Stimulated activated naive B cell treated with anti-CD40 and anti-IgM and Interleukin-4, amounts not matched to agents 10 μg/mL and 1 μg/mL and 100 μg/mL, for 72 hours (primary cell): ENCODE measurements around the gene ST7.

Experiments
- ATAC-seq, 2 donors: fragments of 150-1000 bp; cut with Tn5 transposase; replicated peaks; 2 replicates each; pipeline ENCODE4 v1.10.0; 2021; ENCODE audit warnings: moderate library complexity in 1 of 2
- DNase-seq: peaks from one replicate; pipeline ENCODE4 v3.0.0; 2021
- H3K27ac Mint-ChIP-seq: one replicate; pipeline ENCODE4 v1.8.0; 2022; ENCODE audit warnings: mild to moderate bottlenecking, mixed read lengths
- H3K27me3 Mint-ChIP-seq, 2 donors: one replicate each; pipeline ENCODE4 v1.8.0; 2022; ENCODE audit warnings: mixed read lengths in 2 of 2
- H3K36me3 Mint-ChIP-seq, 2 donors: one replicate each; pipeline ENCODE4 v1.8.0; 2022; ENCODE audit warnings: mixed read lengths in 2 of 2, mild to moderate bottlenecking in 1 of 2
- H3K4me1 Mint-ChIP-seq, 2 donors: one replicate each; pipeline ENCODE4 v1.8.0; 2022; ENCODE audit warnings: mixed read lengths in 2 of 2, mild to moderate bottlenecking in 1 of 2
- H3K4me3 Mint-ChIP-seq, 2 donors: one replicate each; pipeline ENCODE4 v1.8.0; 2022; ENCODE audit warnings: mild to moderate bottlenecking in 2 of 2, mixed read lengths in 2 of 2, moderate library complexity in 1 of 2
- H3K9me3 Mint-ChIP-seq, 2 donors: one replicate each; pipeline ENCODE4 v1.8.0; 2022; ENCODE audit warnings: mixed read lengths in 2 of 2, mild to moderate bottlenecking in 1 of 2

ST7 gene

DNA sequence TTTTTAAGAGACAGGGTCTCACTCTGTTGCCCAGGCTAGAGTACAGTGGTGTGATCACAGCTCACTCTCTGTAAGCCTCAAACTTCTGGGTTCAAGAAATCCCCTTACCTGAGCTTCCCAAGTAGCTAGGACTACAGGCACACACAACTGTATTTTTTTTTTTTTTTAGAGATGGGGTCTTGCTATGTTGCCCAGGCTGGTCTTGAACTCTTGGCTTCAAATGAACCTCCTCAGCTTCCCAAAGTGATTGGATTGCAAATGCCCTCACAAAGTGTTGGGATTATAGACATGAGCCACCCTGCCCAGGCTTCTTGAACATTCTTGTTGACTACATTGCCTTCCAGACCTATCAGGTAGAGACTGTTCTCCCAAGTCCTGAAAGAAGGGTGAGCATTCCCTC is 296.9 kb downstream of the ST7 start:
- DNase-seq (no peak), ATAC-seq (no peak)
- H3K4me3 Mint-ChIP-seq: no peak overlapping the region
- peaks cover 2 to 3% of the 10 kb centered on the region in 2 donors for H3K36me3 Mint-ChIP-seq
- no peak overlapping the region for H3K27ac Mint-ChIP-seq
- peaks cover 11% of the 10 kb centered on the region in 2 donors for H3K27me3 Mint-ChIP-seq
- H3K9me3 Mint-ChIP-seq: peaks cover 7 to 10% of the 10 kb centered on the region in 2 donors
- H3K4me1 Mint-ChIP-seq: peaks cover 10 to 11% of the 10 kb centered on the region in 2 donors

DNA sequence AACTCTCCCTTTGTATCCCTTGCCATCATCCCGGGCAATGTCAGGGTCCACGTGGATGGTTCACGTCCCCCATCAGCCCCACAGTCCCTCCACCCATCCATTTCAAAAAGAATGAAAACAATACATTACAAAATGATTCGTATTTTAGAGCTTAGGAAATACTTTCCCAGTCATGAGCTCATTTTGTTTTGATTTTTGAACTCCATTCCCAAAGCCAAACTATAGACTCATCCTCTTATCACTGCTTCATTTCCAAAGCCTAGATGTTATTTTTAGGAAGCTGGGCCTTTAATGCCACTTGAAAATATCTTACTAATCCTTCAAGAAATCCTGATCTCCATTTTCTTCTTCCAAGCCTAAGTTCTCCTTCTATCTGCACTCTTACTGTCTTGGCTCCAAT is 297.5 kb downstream of the ST7 start:
- no peak for DNase-seq
- Mint-ChIP-seq H3K4me3 (no peak overlapping the region), H3K27ac (no peak overlapping the region), H3K4me1 (peaks cover 10 to 11% of the 10 kb centered on the region in 2 donors), H3K36me3 (peaks cover 2 to 3% of the 10 kb centered on the region in 2 donors), H3K27me3 (peaks cover 11% of the 10 kb centered on the region in 2 donors), H3K9me3 (peaks cover 7% of the 10 kb centered on the region in 2 donors)
- no peak for ATAC-seq

DNA sequence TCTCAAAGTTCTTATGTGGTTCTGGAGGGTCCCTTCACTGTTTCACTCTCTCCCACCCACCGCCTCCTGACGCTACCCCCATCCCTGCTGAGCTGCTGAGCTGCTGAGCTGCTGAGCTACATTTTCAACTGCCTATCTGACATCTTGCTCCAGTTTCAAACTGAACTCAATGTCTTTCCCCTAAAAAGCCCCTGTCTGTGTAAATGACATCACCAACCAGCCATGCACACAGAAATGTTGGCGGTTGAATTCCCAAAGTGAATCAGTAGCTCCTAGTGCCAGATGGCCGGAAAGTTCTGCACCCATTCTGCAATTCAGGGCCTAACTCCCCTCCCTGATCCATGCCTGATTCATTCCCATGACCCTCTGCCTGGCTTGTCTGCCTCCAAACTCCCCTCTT is 298.4 kb downstream of the ST7 start:
- Mint-ChIP-seq H3K27ac (no peak overlapping the region), H3K36me3 (peaks cover 2 to 3% of the 10 kb centered on the region in 2 donors), H3K9me3 (peaks cover 6 to 7% of the 10 kb centered on the region in 2 donors), H3K27me3 (peaks cover 11% of the 10 kb centered on the region in 2 donors), H3K4me3 (no peak overlapping the region), H3K4me1 (peaks cover 10 to 11% of the 10 kb centered on the region in 2 donors)
- ATAC-seq: peak; percentile 24 to 79
- peak; percentile 5 for DNase-seq

DNA sequence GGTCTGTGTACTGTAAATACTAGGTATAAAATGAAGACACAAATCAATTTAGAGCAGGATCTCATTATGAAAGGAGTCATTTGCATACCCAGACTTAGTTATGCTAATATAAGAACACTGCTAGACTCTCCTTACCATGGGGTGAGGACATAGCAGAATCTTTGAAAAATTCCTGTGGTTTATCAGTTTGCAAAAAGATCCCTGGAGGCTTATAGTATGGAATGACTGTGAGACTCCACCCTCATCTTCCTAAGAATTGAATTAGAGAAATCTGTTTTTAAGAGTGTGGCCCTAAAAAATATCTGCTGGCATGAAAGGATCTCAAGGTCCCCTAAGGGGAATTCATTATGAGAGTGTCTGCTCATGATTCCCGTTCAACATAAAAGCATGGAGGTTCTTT is 306.3 kb downstream of the ST7 start:
- Mint-ChIP-seq H3K27ac (no peak overlapping the region), H3K36me3 (no peaks in the 10 kb centered on the region), H3K4me1 (no peaks in the 10 kb centered on the region), H3K27me3 (peaks cover 0 to 4% of the 10 kb centered on the region in 2 donors), H3K9me3 (peaks cover 0 to 10% of the 10 kb centered on the region in 2 donors), H3K4me3 (no peak overlapping the region)
- ATAC-seq (no peak), DNase-seq (no peak)

DNA sequence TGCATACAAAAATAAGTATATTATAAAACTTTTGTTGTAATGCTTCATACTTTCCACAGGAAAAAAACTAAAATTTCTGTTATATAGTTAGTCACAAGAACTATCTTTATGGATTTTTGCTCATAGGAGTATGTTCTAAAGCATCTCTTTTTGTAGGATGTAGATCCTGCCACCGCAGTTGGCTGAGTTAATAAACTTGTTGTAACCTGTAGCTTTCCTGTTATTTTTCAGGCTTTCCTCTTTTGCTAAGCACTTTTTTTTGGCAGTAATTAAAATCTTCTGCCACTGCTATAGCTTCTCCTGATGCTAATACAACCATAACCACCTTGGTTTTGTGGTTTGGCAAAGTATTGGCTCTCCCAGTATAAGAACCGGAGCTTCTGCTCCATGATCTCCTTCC is 309.2 kb downstream of the ST7 start:
- no peak overlapping the region for H3K4me3 Mint-ChIP-seq
- H3K27me3 Mint-ChIP-seq: peaks cover 0 to 4% of the 10 kb centered on the region in 2 donors
- H3K36me3 Mint-ChIP-seq: no peaks in the 10 kb centered on the region
- H3K4me1 Mint-ChIP-seq: no peaks in the 10 kb centered on the region
- no peak overlapping the region for H3K27ac Mint-ChIP-seq
- DNase-seq (no peak), ATAC-seq (no peak)
- peaks cover 1 to 7% of the 10 kb centered on the region in 2 donors for H3K9me3 Mint-ChIP-seq

DNA sequence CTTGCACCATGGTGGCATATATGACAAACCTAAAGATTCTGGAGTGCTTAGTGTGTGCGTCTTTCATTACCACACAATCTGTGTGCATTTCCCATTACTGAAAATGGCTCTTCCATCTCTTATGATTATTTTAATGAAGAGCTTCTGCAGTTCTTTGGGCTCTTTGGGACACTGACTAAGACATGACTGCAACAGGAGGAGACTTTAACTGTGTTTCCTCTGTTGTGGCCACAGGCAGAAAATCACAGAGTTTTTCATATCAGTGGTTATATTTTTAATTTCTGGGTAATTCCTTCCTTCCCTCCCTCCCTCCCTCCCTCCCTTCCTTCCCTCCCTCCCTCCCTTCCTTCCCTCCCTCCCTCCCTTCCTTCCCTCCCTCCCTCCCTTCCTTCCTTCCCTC is 311.4 kb downstream of the ST7 start:
- Mint-ChIP-seq H3K4me3 (no peak overlapping the region), H3K27ac (no peak overlapping the region), H3K36me3 (no peaks in the 10 kb centered on the region), H3K9me3 (peaks cover 2 to 7% of the 10 kb centered on the region in 2 donors), H3K4me1 (no peaks in the 10 kb centered on the region), H3K27me3 (peaks cover 0 to 4% of the 10 kb centered on the region in 2 donors)
- no peak for ATAC-seq
- DNase-seq: no peak

DNA sequence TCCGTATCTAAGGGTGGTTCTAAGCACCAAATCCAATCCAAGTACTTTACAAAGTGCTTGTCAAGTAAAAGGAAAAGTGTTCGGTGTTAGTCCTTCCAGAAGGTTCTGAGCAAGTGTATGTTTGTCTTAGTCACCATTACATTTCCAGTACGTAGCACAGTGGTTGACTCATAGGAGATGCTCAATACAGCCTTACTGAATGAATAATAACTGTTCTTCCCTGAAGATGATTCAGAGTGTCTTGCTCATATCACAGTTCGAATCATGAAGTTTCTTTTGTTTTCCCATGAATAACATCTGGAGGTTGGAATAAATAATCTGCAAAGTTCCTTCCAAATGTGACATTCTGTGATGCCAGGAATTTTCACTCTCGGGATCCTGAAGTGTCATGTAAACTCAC is 316.1 kb downstream of the ST7 start:
- no peaks in the 10 kb centered on the region for H3K27me3 Mint-ChIP-seq
- ATAC-seq: no peak
- no peaks in the 10 kb centered on the region for H3K4me1 Mint-ChIP-seq
- H3K27ac Mint-ChIP-seq: no peak overlapping the region
- no peak overlapping the region for H3K4me3 Mint-ChIP-seq
- no peak for DNase-seq
- H3K36me3 Mint-ChIP-seq: no peaks in the 10 kb centered on the region
- peaks cover 0 to 2% of the 10 kb centered on the region in 2 donors for H3K9me3 Mint-ChIP-seq

DNA sequence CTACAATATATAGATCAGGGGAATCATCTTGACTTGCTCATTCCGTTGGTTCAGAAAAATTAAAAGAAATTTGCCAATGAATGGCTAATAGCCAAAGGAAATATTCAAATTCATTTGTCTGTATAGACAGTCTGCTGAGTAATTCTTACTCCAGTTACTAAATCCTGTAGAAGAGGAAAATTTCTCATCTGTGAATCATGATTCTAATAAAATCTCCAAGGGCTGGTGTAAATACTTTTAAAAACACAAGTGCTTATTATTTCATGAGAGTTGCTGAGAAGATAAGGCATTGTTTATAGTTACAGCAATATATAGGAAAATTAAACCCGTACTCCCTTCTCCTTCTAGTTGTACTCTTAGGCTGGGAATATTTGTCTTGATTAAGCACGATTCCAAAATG is 316.6 kb downstream of the ST7 start:
- DNase-seq (no peak), ATAC-seq (no peak)
- Mint-ChIP-seq H3K36me3 (no peaks in the 10 kb centered on the region), H3K27ac (no peak overlapping the region), H3K4me3 (no peak overlapping the region), H3K4me1 (no peaks in the 10 kb centered on the region), H3K27me3 (peaks cover 4% of the 10 kb centered on the region in 2 donors), H3K9me3 (peaks cover 0 to 2% of the 10 kb centered on the region in 2 donors)

DNA sequence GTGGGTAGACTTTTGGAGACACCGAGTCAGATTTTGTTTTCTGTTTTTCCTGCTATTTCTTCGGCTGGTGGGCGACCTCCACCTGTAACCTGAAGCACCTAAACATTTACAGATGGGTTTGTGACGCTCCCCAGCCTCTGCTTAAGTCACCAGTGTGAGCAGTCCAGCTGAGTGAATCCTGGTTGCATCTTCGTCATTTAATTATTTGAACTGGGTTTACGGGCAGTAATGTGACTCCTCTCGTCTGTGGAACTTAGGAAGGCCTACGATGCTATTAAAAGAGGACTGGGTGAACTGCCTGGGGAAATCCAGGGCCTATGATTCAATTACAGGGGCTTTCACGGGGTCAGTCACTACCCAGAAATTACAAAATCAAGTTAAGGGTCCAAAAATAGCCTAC is 317.1 kb downstream of the ST7 start:
- Mint-ChIP-seq H3K4me1 (no peaks in the 10 kb centered on the region), H3K4me3 (no peak overlapping the region), H3K36me3 (no peaks in the 10 kb centered on the region), H3K27ac (no peak overlapping the region), H3K9me3 (peaks cover 0 to 2% of the 10 kb centered on the region in 2 donors), H3K27me3 (peaks cover 5 to 7% of the 10 kb centered on the region in 2 donors)
- no peak for ATAC-seq
- no peak for DNase-seq

DNA sequence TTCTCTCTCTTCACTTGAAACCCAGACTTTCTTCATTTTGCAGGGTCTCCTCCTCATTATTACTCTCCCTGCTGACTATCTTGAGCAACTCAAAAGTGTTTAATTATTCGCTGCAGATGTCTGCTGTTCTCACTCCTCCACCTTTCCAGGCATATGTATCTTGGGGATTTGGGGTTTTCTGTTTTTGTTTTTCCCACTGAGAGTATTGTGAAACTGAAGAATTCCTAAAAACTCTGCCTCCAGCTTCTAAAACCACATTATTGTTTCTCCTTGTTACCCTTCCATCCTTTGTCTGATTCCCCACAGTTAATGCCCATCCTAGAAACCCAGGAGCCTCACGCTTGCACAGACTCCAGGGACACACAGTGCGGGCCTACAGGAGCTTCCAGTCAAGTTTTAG is 318.3 kb downstream of the ST7 start:
- no peaks in the 10 kb centered on the region for H3K36me3 Mint-ChIP-seq
- no peak for DNase-seq
- ATAC-seq: no peak
- H3K9me3 Mint-ChIP-seq: peaks cover 0 to 2% of the 10 kb centered on the region in 2 donors
- H3K27me3 Mint-ChIP-seq: peaks cover 5 to 7% of the 10 kb centered on the region in 2 donors
- H3K27ac Mint-ChIP-seq: no peak overlapping the region
- no peak overlapping the region for H3K4me3 Mint-ChIP-seq
- no peaks in the 10 kb centered on the region for H3K4me1 Mint-ChIP-seq

DNA sequence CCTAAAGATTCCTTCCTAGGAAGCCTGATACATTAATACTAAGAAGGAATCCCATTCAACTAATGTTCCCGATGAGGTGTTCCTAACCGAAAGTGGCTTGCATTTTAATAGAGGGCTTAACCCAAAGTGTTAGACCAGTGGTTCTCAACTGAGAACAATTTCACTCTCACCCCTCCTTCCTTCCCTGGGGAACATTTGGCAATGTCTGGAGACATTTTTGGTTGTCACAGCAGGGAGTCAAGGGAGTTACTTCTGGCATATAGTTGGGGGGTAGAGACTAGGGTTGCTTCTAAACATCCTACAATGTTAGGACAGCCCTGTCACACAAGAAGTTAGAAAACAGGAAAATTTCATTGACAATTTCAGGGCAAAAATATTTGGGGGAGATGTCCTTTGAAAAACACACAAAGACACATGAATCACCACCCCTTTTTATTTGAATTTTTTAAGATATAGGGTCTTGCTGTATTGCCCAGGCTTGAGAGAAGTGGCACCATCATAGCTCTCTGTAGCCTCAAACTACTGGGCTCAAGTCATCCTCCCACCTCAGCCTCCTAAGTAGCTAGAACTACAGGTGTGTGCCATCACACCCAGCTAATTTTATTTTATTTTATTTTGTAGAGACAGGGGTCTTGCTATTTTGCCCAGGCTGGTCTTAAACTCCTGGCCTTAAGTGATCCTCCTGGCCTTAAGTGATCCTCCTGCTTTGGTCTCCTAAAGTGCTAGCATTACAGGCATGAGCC is 318.9 kb downstream of the ST7 start:
- no peak overlapping the region for H3K27ac Mint-ChIP-seq
- no peak for ATAC-seq
- H3K36me3 Mint-ChIP-seq: no peaks in the 10 kb centered on the region
- peaks cover 0 to 2% of the 10 kb centered on the region in 2 donors for H3K9me3 Mint-ChIP-seq
- no peaks in the 10 kb centered on the region for H3K4me1 Mint-ChIP-seq
- H3K4me3 Mint-ChIP-seq: no peak overlapping the region
- H3K27me3 Mint-ChIP-seq: peaks cover 5 to 7% of the 10 kb centered on the region in 2 donors
- no peak for DNase-seq

DNA sequence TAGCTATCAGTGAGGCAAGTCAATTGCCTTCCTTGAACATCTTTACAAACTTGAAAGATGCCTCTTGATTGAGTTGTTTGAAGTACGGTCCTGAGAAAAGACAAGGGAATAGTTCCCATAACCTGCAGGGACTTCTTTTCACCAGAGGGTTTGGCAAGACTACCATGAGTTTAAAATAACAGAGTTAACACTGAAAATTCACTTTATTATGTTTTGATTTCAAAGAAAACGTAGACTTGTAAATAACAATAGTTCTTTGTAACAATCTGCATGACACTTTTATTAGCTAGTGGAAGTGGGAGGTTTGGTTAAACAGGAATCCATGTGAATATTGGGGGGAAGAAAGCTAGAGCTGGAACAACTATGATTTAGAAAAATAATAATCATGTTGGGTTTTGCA is 320.0 kb downstream of the ST7 start:
- no peaks in the 10 kb centered on the region for H3K4me1 Mint-ChIP-seq
- ATAC-seq (no peak), DNase-seq (no peak)
- no peaks in the 10 kb centered on the region for H3K9me3 Mint-ChIP-seq
- H3K4me3 Mint-ChIP-seq: no peak overlapping the region
- H3K36me3 Mint-ChIP-seq: no peaks in the 10 kb centered on the region
- H3K27ac Mint-ChIP-seq: no peak overlapping the region
- peaks cover 5 to 7% of the 10 kb centered on the region in 2 donors for H3K27me3 Mint-ChIP-seq

DNA sequence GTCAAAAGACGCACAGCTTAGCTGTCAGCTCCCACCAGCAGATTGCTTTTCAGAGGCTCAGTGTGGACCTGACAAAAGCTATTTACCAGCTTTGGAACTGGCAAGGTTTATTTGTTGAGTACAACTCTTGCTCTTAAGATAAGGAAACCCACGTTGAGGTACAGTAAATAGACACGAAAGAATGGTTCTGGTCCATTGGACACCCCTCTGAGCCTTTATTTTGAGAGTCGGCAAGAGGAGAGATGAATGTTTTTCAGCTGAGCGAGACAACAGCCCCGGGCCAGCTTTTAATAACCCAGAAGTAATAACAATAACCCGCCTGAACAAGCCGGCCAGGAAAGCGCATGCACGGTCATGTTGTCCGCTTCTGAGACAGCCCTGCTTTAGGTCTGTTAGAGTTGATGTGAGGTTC is 320.5 kb downstream of the ST7 start:
- DNase-seq: no peak
- Mint-ChIP-seq H3K27me3 (peaks cover 5 to 7% of the 10 kb centered on the region in 2 donors), H3K4me1 (no peaks in the 10 kb centered on the region)

DNA sequence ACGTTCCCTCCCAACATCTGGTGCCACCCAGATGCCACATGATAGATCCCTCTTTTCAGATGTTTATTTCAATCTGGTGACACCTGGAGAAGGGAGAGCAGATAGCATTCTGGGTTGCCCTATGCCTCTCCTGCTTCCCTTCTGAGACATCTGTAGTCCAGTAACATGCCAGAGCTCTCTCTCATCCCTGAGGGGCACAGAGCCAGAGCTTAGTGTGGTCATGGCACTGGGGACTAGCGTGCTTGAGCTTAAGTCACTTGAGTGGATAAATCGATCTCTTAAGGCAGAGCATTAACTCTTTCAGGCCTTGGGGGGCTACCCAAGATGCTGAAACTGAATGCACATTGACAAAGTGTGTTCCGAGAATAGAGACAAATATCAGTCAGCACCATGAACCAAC is 321.6 kb downstream of the ST7 start:
- peaks cover 0 to 2% of the 10 kb centered on the region in 2 donors for H3K9me3 Mint-ChIP-seq
- ATAC-seq: no peak
- peaks cover 8 to 12% of the 10 kb centered on the region in 2 donors for H3K27me3 Mint-ChIP-seq
- DNase-seq: no peak
- no peaks in the 10 kb centered on the region for H3K36me3 Mint-ChIP-seq
- H3K4me1 Mint-ChIP-seq: no peaks in the 10 kb centered on the region
- H3K27ac Mint-ChIP-seq: no peak overlapping the region
- no peak overlapping the region for H3K4me3 Mint-ChIP-seq

More for the DNA sequence above, 320.5 kb downstream of the ST7 start:
- Mint-ChIP-seq H3K36me3 (no peaks in the 10 kb centered on the region), H3K4me3 (no peak overlapping the region), H3K9me3 (no peaks in the 10 kb centered on the region), H3K27ac (no peak overlapping the region)
- ATAC-seq: no peak

DNA sequence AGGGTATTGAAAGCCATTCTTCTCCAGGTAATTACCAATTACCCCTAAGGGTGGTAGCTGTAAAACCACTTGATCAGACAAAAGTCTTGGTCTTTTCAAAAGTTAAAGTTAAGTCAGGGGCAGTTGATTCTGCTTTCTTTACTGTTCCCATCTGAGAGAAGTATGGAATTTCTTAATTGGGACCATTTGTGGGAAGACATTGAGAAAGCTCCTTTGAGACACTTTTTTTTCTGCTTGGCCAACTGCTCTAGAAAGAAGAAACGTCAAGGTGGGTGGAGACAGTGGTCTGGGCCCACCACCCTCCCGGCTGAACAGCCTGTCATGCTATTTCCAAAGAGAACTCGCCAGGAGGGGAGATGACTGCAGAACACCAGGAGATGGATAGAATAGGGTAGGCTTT is 324.3 kb downstream of the ST7 start:
- H3K27ac Mint-ChIP-seq: no peak overlapping the region
- no peak overlapping the region for H3K4me3 Mint-ChIP-seq
- H3K4me1 Mint-ChIP-seq: no peaks in the 10 kb centered on the region
- peaks cover 9 to 13% of the 10 kb centered on the region in 2 donors for H3K27me3 Mint-ChIP-seq
- peaks cover 0 to 4% of the 10 kb centered on the region in 2 donors for H3K9me3 Mint-ChIP-seq
- DNase-seq (no peak), ATAC-seq (no peak)
- H3K36me3 Mint-ChIP-seq: no peaks in the 10 kb centered on the region
